SU-DHL-6 (cell line): Measurements from ENCODE around the gene DNASE2B.

Experiments used
- H2AFZ ChIP-seq: fragments of 200-600 bp; sonication (generic); 2 replicates; pipeline ENCODE4 v1.6.1; 2014; ENCODE audit warnings: low read depth, mild to moderate bottlenecking, moderate library complexity, mixed read lengths, antibody characterized with exemption, low read length; ENCODE audit not compliant: severe bottlenecking
- H3F3A ChIP-seq: fragments of 200-600 bp; shearing (Covaris generic); 2 replicates; pipeline ENCODE4 v1.6.0; 2016; ENCODE audit warnings: antibody characterized with exemption, mild to moderate bottlenecking; ENCODE audit not compliant: insufficient read depth
- H3K27ac ChIP-seq: fragments of 200-600 bp; sonication (generic); 2 replicates; pipeline ENCODE4 v1.5.1; 2016; ENCODE audit warnings: low read depth, mild to moderate bottlenecking, low read length, moderate library complexity, mixed read lengths
- H3K27me3 ChIP-seq: fragments of 200-600 bp; sonication (generic), shearing (Covaris generic); 2 replicates; pipeline ENCODE4 v1.6.0; 2014; ENCODE audit warnings: mild to moderate bottlenecking, low read length
- H3K36me3 ChIP-seq: fragments of 200-600 bp; sonication (generic); 2 replicates; pipeline ENCODE4 v1.6.1; 2014; ENCODE audit warnings: mild to moderate bottlenecking, low read length, mixed read lengths
- H3K4me2 ChIP-seq: fragments of 300-600, 200-600 bp; shearing (Covaris generic), sonication (generic); 2 replicates; pipeline ENCODE4 v1.6.0; 2014; ENCODE audit warnings: low read length, low read depth, mild to moderate bottlenecking; ENCODE audit not compliant: poor library complexity, severe bottlenecking
- H3K4me3 ChIP-seq: fragments of 200-600 bp; sonication (generic); 2 replicates; pipeline ENCODE4 v1.5.1; 2014; ENCODE audit warnings: antibody characterized with exemption, low read length, mild to moderate bottlenecking, mixed read lengths; ENCODE audit not compliant: insufficient read depth, poor library complexity, severe bottlenecking
- H3K79me2 ChIP-seq: fragments of 200-600 bp; sonication (generic); 2 replicates; pipeline ENCODE4 v1.6.1; 2014; ENCODE audit warnings: mild to moderate bottlenecking, low read length, moderate library complexity; ENCODE audit not compliant: insufficient read depth
- H3K9ac ChIP-seq: fragments of 200-600 bp; sonication (generic); 2 replicates; pipeline ENCODE4 v1.7.0; 2014; ENCODE audit warnings: mild to moderate bottlenecking, low read length
- H3K9me2 ChIP-seq: fragments of 200-600 bp; sonication (generic); replicated peaks from 2 replicates; pipeline ENCODE4 v1.6.1; 2014; ENCODE audit warnings: low read length; ENCODE audit not compliant: insufficient read depth
- H3K9me3 ChIP-seq: fragments of 200-600 bp; sonication (generic); 2 replicates; pipeline ENCODE4 v1.6.1; 2014; ENCODE audit warnings: low read length, mixed read lengths; ENCODE audit not compliant: insufficient read depth
- H4K20me1 ChIP-seq: fragments of 200-600 bp; sonication (generic); 2 replicates; pipeline ENCODE4 v1.6.1; 2014; ENCODE audit warnings: low read depth, mild to moderate bottlenecking, antibody characterized with exemption, low read length, moderate library complexity, mixed read lengths
- EZH2phosphoT487 ChIP-seq: fragments of 200-600 bp; sonication (generic), shearing (Covaris generic); conservative IDR thresholded peaks from 2 replicates; pipeline ENCODE4 v1.6.1; 2018; ENCODE audit warnings: mild to moderate bottlenecking, antibody characterized with exemption, low read length, moderate library complexity, mixed read lengths
- TF ChIP-seq, protein P1 (sequence below): fragments of 200-600 bp; sonication (generic); IDR thresholded peaks from one replicate; pipeline ENCODE4 v1.5.1; 2017; ENCODE audit warnings: antibody characterized with exemption, mild to moderate bottlenecking, low read length, moderate library complexity; ENCODE audit not compliant: insufficient read depth, poor library complexity, severe bottlenecking

Gene DNASE2B

DNA sequence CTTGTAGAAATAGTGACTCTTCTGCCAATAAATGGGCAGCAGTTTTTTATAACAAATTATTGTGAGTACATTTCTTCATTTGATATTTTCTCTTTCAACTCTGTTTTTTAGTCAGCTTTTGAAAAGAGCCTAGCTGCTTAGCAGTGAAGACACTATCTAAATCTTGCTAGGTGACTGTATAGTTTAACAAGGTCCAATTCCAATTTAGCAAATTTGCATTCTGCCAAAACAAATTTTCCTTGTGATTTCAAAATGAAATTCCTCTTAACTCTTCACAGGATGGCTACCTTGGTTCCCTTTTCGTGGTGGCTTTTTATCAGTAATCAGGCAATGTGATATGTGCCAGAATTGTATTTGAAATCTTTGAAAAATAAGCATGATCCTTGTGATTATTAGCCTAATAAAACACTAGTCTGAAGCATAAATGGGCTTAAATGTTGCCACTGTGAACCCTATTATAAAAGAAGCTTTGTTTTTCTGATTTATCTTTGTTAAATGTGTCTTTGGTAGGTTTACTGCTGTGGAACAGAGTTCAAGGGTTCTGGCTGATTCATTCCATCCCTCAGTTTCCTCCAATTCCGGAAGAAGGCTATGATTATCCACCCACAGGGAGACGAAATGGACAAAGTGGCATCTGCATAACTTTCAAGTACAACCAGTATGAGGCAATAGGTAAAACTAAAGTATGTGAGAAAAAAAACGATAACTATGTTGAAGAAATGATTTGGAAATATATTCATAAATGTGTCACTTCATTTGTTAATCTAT is 12.2 kb downstream of the DNASE2B start:
- Histone ChIP-seq H3F3A (no peaks in the 10 kb centered on the region), H3K27me3 (no peaks in the 10 kb centered on the region), H3K9ac (no peak overlapping the region), H2AFZ (no peak overlapping the region), H4K20me1 (no peaks in the 10 kb centered on the region), H3K79me2 (no peaks in the 10 kb centered on the region), H3K4me3 (no peak overlapping the region), H3K9me2 (no peaks in the 10 kb centered on the region), H3K9me3 (no peaks in the 10 kb centered on the region), H3K27ac (no peak overlapping the region), H3K36me3 (no peaks in the 10 kb centered on the region), H3K4me2 (no peak overlapping the region)
- TF ChIP-seq, protein P1, sequence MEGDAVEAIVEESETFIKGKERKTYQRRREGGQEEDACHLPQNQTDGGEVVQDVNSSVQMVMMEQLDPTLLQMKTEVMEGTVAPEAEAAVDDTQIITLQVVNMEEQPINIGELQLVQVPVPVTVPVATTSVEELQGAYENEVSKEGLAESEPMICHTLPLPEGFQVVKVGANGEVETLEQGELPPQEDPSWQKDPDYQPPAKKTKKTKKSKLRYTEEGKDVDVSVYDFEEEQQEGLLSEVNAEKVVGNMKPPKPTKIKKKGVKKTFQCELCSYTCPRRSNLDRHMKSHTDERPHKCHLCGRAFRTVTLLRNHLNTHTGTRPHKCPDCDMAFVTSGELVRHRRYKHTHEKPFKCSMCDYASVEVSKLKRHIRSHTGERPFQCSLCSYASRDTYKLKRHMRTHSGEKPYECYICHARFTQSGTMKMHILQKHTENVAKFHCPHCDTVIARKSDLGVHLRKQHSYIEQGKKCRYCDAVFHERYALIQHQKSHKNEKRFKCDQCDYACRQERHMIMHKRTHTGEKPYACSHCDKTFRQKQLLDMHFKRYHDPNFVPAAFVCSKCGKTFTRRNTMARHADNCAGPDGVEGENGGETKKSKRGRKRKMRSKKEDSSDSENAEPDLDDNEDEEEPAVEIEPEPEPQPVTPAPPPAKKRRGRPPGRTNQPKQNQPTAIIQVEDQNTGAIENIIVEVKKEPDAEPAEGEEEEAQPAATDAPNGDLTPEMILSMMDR, result no peak
- TF ChIP-seq EZH2phosphoT487, result no peak

DNA sequence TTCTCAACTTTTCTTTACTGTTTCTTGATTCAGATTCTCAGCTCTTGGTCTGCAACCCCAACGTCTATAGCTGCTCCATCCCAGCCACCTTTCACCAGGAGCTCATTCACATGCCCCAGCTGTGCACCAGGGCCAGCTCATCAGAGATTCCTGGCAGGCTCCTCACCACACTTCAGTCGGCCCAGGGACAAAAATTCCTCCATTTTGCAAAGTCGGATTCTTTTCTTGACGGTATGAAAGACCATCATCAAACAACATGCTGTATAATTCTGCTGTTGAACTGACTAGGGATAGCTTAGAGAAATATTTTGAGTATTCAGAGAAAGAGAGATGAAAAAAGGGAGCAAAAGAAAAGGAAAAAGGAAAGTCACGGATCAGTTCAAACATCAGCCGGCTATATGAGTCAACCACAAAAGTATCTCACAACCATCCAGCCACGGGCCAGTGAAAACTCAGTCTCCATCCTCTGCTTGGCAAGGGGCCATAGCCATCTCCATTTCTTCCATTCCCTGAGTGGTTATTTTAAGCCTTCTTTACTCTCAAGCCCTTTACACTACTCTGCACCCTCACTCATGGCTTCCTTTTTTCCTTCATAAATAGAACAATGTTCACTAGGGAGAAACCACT is 14.1 kb downstream of the DNASE2B start:
- Histone ChIP-seq H3K79me2 (no peaks in the 10 kb centered on the region), H3K9me2 (no peaks in the 10 kb centered on the region), H4K20me1 (no peaks in the 10 kb centered on the region), H3K9me3 (no peaks in the 10 kb centered on the region), H3K4me2 (no peak overlapping the region), H2AFZ (no peak overlapping the region), H3K9ac (no peak overlapping the region), H3K4me3 (no peak overlapping the region), H3F3A (no peaks in the 10 kb centered on the region), H3K27ac (no peak overlapping the region), H3K27me3 (no peaks in the 10 kb centered on the region), H3K36me3 (no peaks in the 10 kb centered on the region)
- no peak for TF ChIP-seq EZH2phosphoT487
- TF ChIP-seq, protein P1, result no peak

DNA sequence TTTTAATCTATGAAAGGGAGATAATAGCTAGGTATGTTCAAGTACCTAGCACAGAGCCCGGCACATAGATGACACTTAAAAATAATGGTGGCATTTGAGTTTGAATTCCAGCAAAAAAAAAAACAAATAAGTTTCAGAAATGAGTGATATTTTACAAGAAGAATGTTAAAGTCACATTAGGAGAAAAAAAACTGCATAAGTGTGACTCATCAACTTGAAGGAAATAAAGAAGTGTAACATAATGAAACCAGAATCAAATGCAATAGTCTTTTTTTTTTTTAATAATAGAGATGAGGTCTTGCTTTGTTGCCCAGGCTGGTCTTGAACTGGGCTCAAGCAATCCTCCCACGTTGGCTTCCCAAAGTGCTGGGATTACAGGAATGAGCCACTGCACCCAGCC is 17.1 kb downstream of the DNASE2B start:
- H3F3A ChIP-seq, result no peaks in the 10 kb centered on the region
- no peaks in the 10 kb centered on the region for H3K9me2 ChIP-seq
- H3K27me3 ChIP-seq, result no peaks in the 10 kb centered on the region
- H3K4me2 ChIP-seq, result no peak overlapping the region
- TF ChIP-seq, protein P1, result no peak
- no peak for TF ChIP-seq EZH2phosphoT487
- no peaks in the 10 kb centered on the region for H3K36me3 ChIP-seq
- H3K27ac ChIP-seq, result no peak overlapping the region
- no peaks in the 10 kb centered on the region for H3K79me2 ChIP-seq
- no peak overlapping the region for H3K9ac ChIP-seq
- no peak overlapping the region for H3K4me3 ChIP-seq
- no peaks in the 10 kb centered on the region for H4K20me1 ChIP-seq
- no peak overlapping the region for H2AFZ ChIP-seq
- H3K9me3 ChIP-seq, result no peaks in the 10 kb centered on the region
